ENCODE data around the gene CAND1.

CAND1 gene

DNA sequence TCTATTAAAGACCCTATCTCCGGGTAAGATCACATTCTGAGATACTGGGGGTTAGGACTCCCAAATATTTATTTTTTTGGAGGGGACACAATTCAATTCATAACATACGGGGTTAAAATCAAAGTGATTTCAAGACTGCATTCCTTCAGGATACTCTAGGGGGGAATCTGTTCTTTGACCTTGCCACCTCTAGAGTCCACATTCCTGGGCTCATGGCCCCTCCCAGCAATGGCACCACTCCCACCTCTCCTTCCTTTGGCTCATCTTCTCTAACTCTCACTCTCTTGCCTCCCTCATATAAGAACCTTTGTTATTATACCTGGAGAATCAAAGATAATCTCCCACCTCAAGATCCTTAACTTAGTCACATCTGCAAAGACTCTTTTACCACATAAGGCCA is 79.5 kb downstream of the CAND1 start:
- Histone ChIP-seq H3K36me3 (ENCODE audit: low read length) (peaks cover 8% of the 10 kb centered on the region; the same call in 1 of the 2 replicates), H3F3A (ENCODE audit: insufficient read depth) (no peaks in the 10 kb centered on the region), H3K9me2 (replicated peaks; ENCODE audit: insufficient read depth, low read length) (no peaks in the 10 kb centered on the region), H3K4me3 (ENCODE audit: insufficient read depth, low read length, poor library complexity, severe bottlenecking) (no peak overlapping the region), H3K4me2 (ENCODE audit: low read depth, low read length, poor library complexity, severe bottlenecking) (no peak overlapping the region), H3K9me3 (ENCODE audit: insufficient read depth, low read length) (no peaks in the 10 kb centered on the region), H3K9ac (ENCODE audit: low read length) (no peak overlapping the region), H3K27me3 (ENCODE audit: low read length) (no peaks in the 10 kb centered on the region), H4K20me1 (ENCODE audit: low read depth, low read length) (no peaks in the 10 kb centered on the region), H3K79me2 (ENCODE audit: insufficient read depth, low read length) (no peaks in the 10 kb centered on the region), H3K27ac (ENCODE audit: low read depth, low read length) (no peak overlapping the region), H2AFZ (ENCODE audit: low read depth, low read length, severe bottlenecking) (no peak overlapping the region)
- TF ChIP-seq CTCF (IDR thresholded peaks at IDR 0.05; ENCODE audit: insufficient read depth, low read length, poor library complexity, severe bottlenecking) (no peak), EZH2phosphoT487 (conservative IDR thresholded peaks at IDR 0.05; ENCODE audit: low read length) (no peak)

GRCh38 chr12:67352682-67353081 is 83.5 kb downstream of the CAND1 start:
- Histone ChIP-seq H2AFZ (ENCODE audit: low read depth, low read length, severe bottlenecking) (no peak overlapping the region), H3F3A (ENCODE audit: insufficient read depth) (no peaks in the 10 kb centered on the region), H3K79me2 (ENCODE audit: insufficient read depth, low read length) (no peaks in the 10 kb centered on the region), H3K27me3 (ENCODE audit: low read length) (no peaks in the 10 kb centered on the region), H3K9me2 (replicated peaks; ENCODE audit: insufficient read depth, low read length) (no peaks in the 10 kb centered on the region), H3K9ac (ENCODE audit: low read length) (no peak overlapping the region), H4K20me1 (ENCODE audit: low read depth, low read length) (no peaks in the 10 kb centered on the region), H3K36me3 (ENCODE audit: low read length) (peaks cover 8% of the 10 kb centered on the region; the same call in 1 of the 2 replicates), H3K4me3 (ENCODE audit: insufficient read depth, low read length, poor library complexity, severe bottlenecking) (no peak overlapping the region), H3K27ac (ENCODE audit: low read depth, low read length) (no peak overlapping the region), H3K9me3 (ENCODE audit: insufficient read depth, low read length) (no peaks in the 10 kb centered on the region), H3K4me2 (ENCODE audit: low read depth, low read length, poor library complexity, severe bottlenecking) (no peak overlapping the region)
- no peak for TF ChIP-seq EZH2phosphoT487 (conservative IDR thresholded peaks at IDR 0.05; ENCODE audit: low read length)
- TF ChIP-seq CTCF (IDR thresholded peaks at IDR 0.05; ENCODE audit: insufficient read depth, low read length, poor library complexity, severe bottlenecking) = no peak

DNA sequence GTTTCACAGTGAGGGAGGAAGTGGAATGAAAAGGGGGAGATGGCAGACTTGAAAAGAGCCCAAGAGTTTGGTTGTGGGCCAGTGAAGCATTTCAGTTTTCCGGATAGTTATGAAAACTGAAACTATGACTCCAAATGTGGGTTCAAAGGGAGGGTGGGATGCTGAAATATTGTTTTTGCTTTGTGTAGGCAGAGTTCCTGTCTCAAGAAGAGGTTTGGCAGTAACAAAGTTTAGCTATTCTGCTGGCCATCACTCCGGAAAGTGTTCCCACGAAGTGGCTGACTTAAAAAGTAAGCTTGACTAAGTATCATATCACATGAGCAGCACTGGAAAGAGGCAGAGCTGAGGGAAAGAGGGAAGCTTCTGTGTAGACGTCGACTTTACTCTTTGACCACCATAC is 85.2 kb downstream of the CAND1 start:
- Histone ChIP-seq H3K9ac (ENCODE audit: low read length) (no peak overlapping the region), H3K27me3 (ENCODE audit: low read length) (no peaks in the 10 kb centered on the region), H3K9me2 (replicated peaks; ENCODE audit: insufficient read depth, low read length) (no peaks in the 10 kb centered on the region), H3K4me3 (ENCODE audit: insufficient read depth, low read length, poor library complexity, severe bottlenecking) (no peak overlapping the region), H2AFZ (ENCODE audit: low read depth, low read length, severe bottlenecking) (no peak overlapping the region), H3K27ac (ENCODE audit: low read depth, low read length) (no peak overlapping the region), H3K4me2 (ENCODE audit: low read depth, low read length, poor library complexity, severe bottlenecking) (no peak overlapping the region), H3K36me3 (ENCODE audit: low read length) (peaks cover 8% of the 10 kb centered on the region; the same call in 1 of the 2 replicates), H3K9me3 (ENCODE audit: insufficient read depth, low read length) (no peaks in the 10 kb centered on the region), H4K20me1 (ENCODE audit: low read depth, low read length) (no peaks in the 10 kb centered on the region), H3K79me2 (ENCODE audit: insufficient read depth, low read length) (no peaks in the 10 kb centered on the region), H3F3A (ENCODE audit: insufficient read depth) (no peaks in the 10 kb centered on the region)
- no peak for TF ChIP-seq EZH2phosphoT487 (conservative IDR thresholded peaks at IDR 0.05; ENCODE audit: low read length)
- no peak for TF ChIP-seq CTCF (IDR thresholded peaks at IDR 0.05; ENCODE audit: insufficient read depth, low read length, poor library complexity, severe bottlenecking)
